Progenitor cell of endocrine pancreas (in vitro differentiated cells): ENCODE data around the gene JHY. TPM values are rescaled to one million over a fixed set of nuclear protein-coding genes. Genes with fewer than 3 reads are reported as not detected.

Experiments
- DNase-seq: peaks from one replicate; pipeline ENCODE4 v3.0.0; 2021; ENCODE audit warnings: low spot score; ENCODE audit not compliant: unreplicated experiment
- H3K27ac Mint-ChIP-seq: 2 replicates; pipeline ENCODE4 v1.8.0; 2021; ENCODE audit warnings: mild to moderate bottlenecking, moderate library complexity, mixed read lengths
- H3K27me3 Mint-ChIP-seq: 2 replicates; pipeline ENCODE4 v1.8.0; 2021; ENCODE audit warnings: mixed read lengths
- H3K36me3 Mint-ChIP-seq: 2 replicates; pipeline ENCODE4 v1.8.0; 2022; ENCODE audit warnings: mixed read lengths; ENCODE audit not compliant: insufficient read depth
- H3K4me1 Mint-ChIP-seq: 2 replicates; pipeline ENCODE4 v1.8.0; 2021; ENCODE audit warnings: low read depth, mixed read lengths
- H3K4me3 Mint-ChIP-seq: 2 replicates; pipeline ENCODE4 v1.8.0; 2021; ENCODE audit warnings: low read depth, mild to moderate bottlenecking, moderate library complexity, mixed read lengths
- H3K9me3 Mint-ChIP-seq: 2 replicates; pipeline ENCODE4 v1.8.0; 2021; ENCODE audit warnings: low read depth, mixed read lengths
- total RNA-seq: library from RNA; stranded (reverse); gene quantifications from 2 replicates; pipeline ENCODE4 v1.2.1, GENCODE V29; 2021
- TF ChIP-seq, protein P1 (sequence below): fragments of 200-600 bp; sonication (generic); IDR thresholded peaks from one replicate; pipeline ENCODE4 v1.5.0; 2021; ENCODE audit warnings: antibody characterized with exemption, mild to moderate bottlenecking; ENCODE audit not compliant: unreplicated experiment

The JHY gene
- total RNA-seq, 1 donor from 2014 or later, result 3.5 TPM

DNA sequence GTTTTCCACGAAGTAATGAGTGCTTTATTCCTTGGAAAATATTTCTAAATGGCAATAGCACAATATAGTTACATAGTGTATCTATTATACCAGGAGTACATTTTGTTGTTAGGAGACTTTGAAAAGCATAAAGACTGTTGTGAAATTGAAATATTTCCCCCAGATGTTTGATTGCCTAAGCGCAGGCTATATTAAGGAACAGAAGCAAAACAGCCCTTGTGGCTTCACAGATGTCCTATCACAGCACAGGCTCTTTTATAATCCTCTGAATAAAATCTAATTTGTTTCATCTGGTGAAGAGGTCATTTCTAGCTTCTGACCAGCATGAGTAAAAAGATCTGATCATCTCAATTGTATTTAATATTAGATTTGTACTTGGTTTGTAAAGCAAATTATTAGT, 50.9 kb downstream of the JHY start:
- no peaks in the 10 kb centered on the region for H3K9me3 Mint-ChIP-seq
- peaks cover 6% of the 10 kb centered on the region for H3K27me3 Mint-ChIP-seq
- peaks cover 1% of the 10 kb centered on the region for H3K36me3 Mint-ChIP-seq
- no peak overlapping the region for H3K27ac Mint-ChIP-seq
- TF ChIP-seq, protein P1, sequence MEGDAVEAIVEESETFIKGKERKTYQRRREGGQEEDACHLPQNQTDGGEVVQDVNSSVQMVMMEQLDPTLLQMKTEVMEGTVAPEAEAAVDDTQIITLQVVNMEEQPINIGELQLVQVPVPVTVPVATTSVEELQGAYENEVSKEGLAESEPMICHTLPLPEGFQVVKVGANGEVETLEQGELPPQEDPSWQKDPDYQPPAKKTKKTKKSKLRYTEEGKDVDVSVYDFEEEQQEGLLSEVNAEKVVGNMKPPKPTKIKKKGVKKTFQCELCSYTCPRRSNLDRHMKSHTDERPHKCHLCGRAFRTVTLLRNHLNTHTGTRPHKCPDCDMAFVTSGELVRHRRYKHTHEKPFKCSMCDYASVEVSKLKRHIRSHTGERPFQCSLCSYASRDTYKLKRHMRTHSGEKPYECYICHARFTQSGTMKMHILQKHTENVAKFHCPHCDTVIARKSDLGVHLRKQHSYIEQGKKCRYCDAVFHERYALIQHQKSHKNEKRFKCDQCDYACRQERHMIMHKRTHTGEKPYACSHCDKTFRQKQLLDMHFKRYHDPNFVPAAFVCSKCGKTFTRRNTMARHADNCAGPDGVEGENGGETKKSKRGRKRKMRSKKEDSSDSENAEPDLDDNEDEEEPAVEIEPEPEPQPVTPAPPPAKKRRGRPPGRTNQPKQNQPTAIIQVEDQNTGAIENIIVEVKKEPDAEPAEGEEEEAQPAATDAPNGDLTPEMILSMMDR, result no peak
- no peak for DNase-seq
- no peak overlapping the region for H3K4me3 Mint-ChIP-seq
- H3K4me1 Mint-ChIP-seq, result no peaks in the 10 kb centered on the region

DNA sequence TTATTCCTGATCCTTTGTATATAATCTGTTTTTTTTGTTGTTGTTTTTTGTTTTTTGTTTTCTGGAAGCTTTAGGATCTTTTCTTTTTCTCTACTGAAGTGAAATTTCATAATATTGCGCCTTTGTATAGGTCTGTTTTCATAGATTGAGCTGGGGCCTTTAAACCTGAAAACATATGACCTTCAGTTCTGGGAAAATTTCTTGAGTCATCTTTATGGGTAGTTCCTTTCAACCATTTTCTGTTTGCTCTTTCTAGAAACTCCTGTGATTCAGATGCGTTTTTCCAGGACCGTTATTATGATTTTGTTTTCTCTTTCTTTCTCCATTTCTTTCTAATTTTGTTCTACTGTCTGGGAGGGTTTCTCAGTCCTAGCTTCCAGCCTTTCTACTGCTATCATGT, 55.4 kb downstream of the JHY start:
- H3K36me3 Mint-ChIP-seq, result peaks cover 1% of the 10 kb centered on the region
- TF ChIP-seq, protein P1, result no peak
- no peaks in the 10 kb centered on the region for H3K4me1 Mint-ChIP-seq
- DNase-seq, result no peak
- H3K27me3 Mint-ChIP-seq, result no peaks in the 10 kb centered on the region
- no peaks in the 10 kb centered on the region for H3K9me3 Mint-ChIP-seq
- no peak overlapping the region for H3K27ac Mint-ChIP-seq
- H3K4me3 Mint-ChIP-seq, result no peak overlapping the region

DNA sequence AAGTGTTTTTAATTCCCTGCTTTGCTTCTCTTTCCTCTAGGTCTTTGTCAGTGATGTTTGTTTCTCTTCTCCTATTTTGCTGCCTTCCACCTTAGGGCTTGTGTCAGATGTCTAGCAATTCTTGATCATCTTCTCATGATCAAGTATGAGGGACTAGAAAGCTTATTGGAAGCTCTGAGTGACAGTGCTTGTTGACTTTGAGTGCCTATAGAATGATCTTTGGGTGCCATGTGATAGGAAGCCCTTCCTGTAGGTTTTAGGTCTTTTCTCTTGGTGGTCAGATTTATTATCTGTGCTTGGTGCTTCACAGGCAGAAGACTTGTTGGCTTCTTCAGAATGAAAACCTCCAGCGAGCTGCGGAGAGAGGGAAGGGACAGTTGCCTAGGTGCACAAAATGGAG, 56.0 kb downstream of the JHY start:
- H3K4me1 Mint-ChIP-seq, result no peaks in the 10 kb centered on the region
- H3K36me3 Mint-ChIP-seq, result peaks cover 1% of the 10 kb centered on the region

DNA sequence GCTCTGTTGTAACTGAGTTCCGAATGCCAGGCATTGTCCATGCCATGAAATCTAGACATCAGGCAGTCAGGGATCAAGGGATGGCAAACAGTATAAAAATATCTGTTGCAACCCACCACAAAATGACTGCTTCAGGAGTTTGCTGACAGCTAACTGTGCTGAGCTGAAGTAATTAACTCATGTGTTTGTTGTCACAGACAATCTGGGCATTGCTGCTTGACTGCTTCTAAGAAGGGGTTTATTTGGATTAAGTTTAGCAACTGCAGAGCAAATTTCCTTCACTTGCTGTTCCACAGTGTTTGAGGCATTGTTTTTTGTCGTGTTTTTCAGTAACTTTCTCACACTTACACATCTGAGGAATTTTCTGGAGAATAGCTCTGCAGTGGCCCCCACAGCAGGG, 68.7 kb downstream of the JHY start:
- no peaks in the 10 kb centered on the region for H3K9me3 Mint-ChIP-seq
- no peak overlapping the region for H3K27ac Mint-ChIP-seq
- DNase-seq, result no peak

More for the DNA sequence above, 56.0 kb downstream of the JHY start:
- Mint-ChIP-seq H3K4me3 (no peak overlapping the region), H3K27me3 (no peaks in the 10 kb centered on the region), H3K9me3 (no peaks in the 10 kb centered on the region), H3K27ac (no peak overlapping the region)
- TF ChIP-seq, protein P1, result no peak
- no peak for DNase-seq

DNA sequence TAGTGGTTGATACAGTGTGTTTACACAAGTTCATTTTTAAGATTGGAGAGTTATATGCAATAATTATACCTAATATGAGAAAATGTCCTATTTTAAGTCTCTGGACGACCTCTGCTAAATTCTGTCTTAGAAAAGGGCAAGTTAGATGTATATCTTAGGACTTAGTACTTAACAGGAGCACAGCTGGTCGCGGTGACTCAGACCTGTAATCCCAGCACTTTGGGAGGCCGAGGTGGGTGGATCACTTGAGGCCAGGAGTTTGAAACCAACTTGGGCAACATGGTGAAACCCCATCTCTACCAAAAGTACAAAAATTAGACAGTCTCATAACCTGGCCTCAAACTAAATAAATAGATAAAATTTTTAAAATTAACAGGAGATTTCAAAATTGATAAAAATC, 71.9 kb downstream of the JHY start:
- no peaks in the 10 kb centered on the region for H3K4me1 Mint-ChIP-seq
- peaks cover 4% of the 10 kb centered on the region for H3K27me3 Mint-ChIP-seq
- no peak overlapping the region for H3K4me3 Mint-ChIP-seq
- H3K9me3 Mint-ChIP-seq, result no peaks in the 10 kb centered on the region
- H3K27ac Mint-ChIP-seq, result no peak overlapping the region
- H3K36me3 Mint-ChIP-seq, result no peaks in the 10 kb centered on the region
- DNase-seq, result no peak
- TF ChIP-seq, protein P1, result no peak

More for the DNA sequence above, 68.7 kb downstream of the JHY start:
- Mint-ChIP-seq H3K4me1 (no peaks in the 10 kb centered on the region), H3K4me3 (no peak overlapping the region), H3K27me3 (no peaks in the 10 kb centered on the region), H3K36me3 (no peaks in the 10 kb centered on the region)
- TF ChIP-seq, protein P1, result no peak
